HepG2 (cell line): ENCODE results near the gene AJM1. TPM values are rescaled to one million over a fixed set of nuclear protein-coding genes. Genes with fewer than 3 reads are reported as not detected.

Experiments
- ELF3 ChIP-seq: IDR thresholded peaks from 2 replicates; pipeline ENCODE4 v1.6.1; 2016; ENCODE audit warnings: missing genetic modification reagents, missing compliant biosample characterization
- JDP2 ChIP-seq: sonication (generic); formaldehyde crosslinking; IDR thresholded peaks from 2 replicates; pipeline ENCODE4 v1.8.1; 2022; ENCODE audit warnings: missing genetic modification reagents, borderline replicate concordance
- KDM6A ChIP-seq: IDR thresholded peaks from 2 replicates; pipeline ENCODE4 v1.6.1; 2016; ENCODE audit warnings: low read depth
- NBN ChIP-seq: fragments of 450-650 bp; conservative IDR thresholded peaks from 2 replicates; pipeline ENCODE4 v1.6.1; 2017
- NCOA5 ChIP-seq: sonication (generic); formaldehyde crosslinking; IDR thresholded peaks from 2 replicates; pipeline ENCODE4 v1.4.0; 2020; ENCODE audit warnings: missing genetic modification reagents
- NR2F2 ChIP-seq: IDR thresholded peaks from 2 replicates; pipeline ENCODE4 v1.6.1; 2012; ENCODE audit warnings: low read depth, inconsistent platforms, borderline replicate concordance
- PPARG ChIP-seq: conservative IDR thresholded peaks from 2 replicates; pipeline ENCODE4 v1.6.1; 2016; ENCODE audit warnings: missing biosample characterization, missing genetic modification reagents
- SALL2 ChIP-seq: sonication (generic); formaldehyde crosslinking; IDR thresholded peaks from 2 replicates; pipeline ENCODE4 v1.8.1; 2023; ENCODE audit warnings: mild to moderate bottlenecking, missing genetic modification reagents, inconsistent platforms
- TOPORS ChIP-seq: sonication (generic); formaldehyde crosslinking; IDR thresholded peaks from 2 replicates; pipeline ENCODE4 v1.8.0; 2023; ENCODE audit warnings: mild to moderate bottlenecking, missing genetic modification reagents
- ZBTB3 ChIP-seq: sonication (generic); formaldehyde crosslinking; IDR thresholded peaks from 2 replicates; pipeline ENCODE4 v1.4.0; 2020; ENCODE audit warnings: low read depth, mild to moderate bottlenecking, moderate library complexity, missing genetic modification reagents, borderline replicate concordance
- ZFAT ChIP-seq: sonication (generic); formaldehyde crosslinking; conservative IDR thresholded peaks from 2 replicates; pipeline ENCODE4 v1.8.1; 2023; ENCODE audit warnings: missing genetic modification reagents, inconsistent platforms
- ZFP82 ChIP-seq: sonication (generic); formaldehyde crosslinking; IDR thresholded peaks from 2 replicates; pipeline ENCODE4 v1.5.1; 2020; ENCODE audit warnings: mild to moderate bottlenecking, missing genetic modification reagents, borderline replicate concordance
- ZNF296 ChIP-seq: sonication (generic); formaldehyde crosslinking; conservative IDR thresholded peaks from 2 replicates; pipeline ENCODE4 v1.5.0; 2020; ENCODE audit warnings: mild to moderate bottlenecking, missing genetic modification reagents
- ZNF44 ChIP-seq: sonication (generic); formaldehyde crosslinking; IDR thresholded peaks from 2 replicates; pipeline ENCODE4 v1.5.1; 2020; ENCODE audit warnings: mild to moderate bottlenecking, missing genetic modification reagents
- ZNF615 ChIP-seq: sonication (generic); formaldehyde crosslinking; IDR thresholded peaks from 2 replicates; pipeline ENCODE4 v1.5.0; 2020; ENCODE audit warnings: mild to moderate bottlenecking, missing genetic modification reagents, borderline replicate concordance
- ZNF709 ChIP-seq: sonication (generic); formaldehyde crosslinking; IDR thresholded peaks from 2 replicates; pipeline ENCODE4 v1.5.0; 2020; ENCODE audit warnings: mild to moderate bottlenecking, missing genetic modification reagents
- ZNF816 ChIP-seq: sonication (generic); formaldehyde crosslinking; IDR thresholded peaks from 2 replicates; pipeline ENCODE4 v1.8.0; 2022; ENCODE audit warnings: missing genetic modification reagents, mild to moderate bottlenecking, borderline replicate concordance
- ZNF850 ChIP-seq: sonication (generic); formaldehyde crosslinking; conservative IDR thresholded peaks from 2 replicates; pipeline ENCODE4 v1.9.0; 2021; ENCODE audit warnings: mild to moderate bottlenecking, missing genetic modification reagents
- polyA plus RNA-seq, 8 experiments: library from polyadenylated mRNA; depleted of rRNA in 3 of 8; stranded (reverse) in 7 of 8; unstranded in 1 of 8; fragments of >200 nt; fragmentation: Illumina TruSeq in 4 of 8; extraction: Trizol in 4 of 8; gene quantifications; 2 replicates each; pipeline versions ENCODE4 v1.2.1 to v1.2.3, GENCODE V29; 2011 to 2016; ENCODE audit warnings: low read depth in 4 of 8, missing spikeins in 1 of 8, mixed read lengths in 1 of 8; ENCODE audit not compliant: insufficient read depth in 1 of 8
- total RNA-seq, 5 experiments: library from RNA; depleted of rRNA; stranded (reverse); fragments of >200 nt; fragmentation: Illumina TruSeq; extraction: Trizol; gene quantifications; 2 replicates each; pipeline ENCODE4 v1.2.3, GENCODE V29; 2016; ENCODE audit warnings: low read depth in 1 of 5
- TF ChIP-seq, protein P1 (sequence below): sonication (generic); formaldehyde crosslinking; IDR thresholded peaks from 2 replicates; pipeline ENCODE4 v1.9.0; 2021; ENCODE audit warnings: missing genetic modification reagents, mild to moderate bottlenecking, borderline replicate concordance
- TF ChIP-seq, protein P2 (sequence below): sonication (generic); formaldehyde crosslinking; IDR thresholded peaks from 2 replicates; pipeline ENCODE4 v1.5.0; 2020; ENCODE audit warnings: mild to moderate bottlenecking, missing genetic modification reagents
- TF ChIP-seq, protein P3 (sequence below): sonication (generic); formaldehyde crosslinking; IDR thresholded peaks from 2 replicates; pipeline ENCODE4 v1.4.0; 2020; ENCODE audit warnings: missing genetic modification reagents
- TF ChIP-seq, protein P4 (sequence below): sonication (generic); formaldehyde crosslinking; IDR thresholded peaks from 2 replicates; pipeline ENCODE4 v1.5.0; 2020; ENCODE audit warnings: missing genetic modification reagents

Gene AJM1
- total and polyA plus RNA-seq, 2 of the 13 experiments (the other 11 are each of a cell fraction or from before 2014, with no cell fraction given), result 1.1 to 1.2 TPM

DNA sequence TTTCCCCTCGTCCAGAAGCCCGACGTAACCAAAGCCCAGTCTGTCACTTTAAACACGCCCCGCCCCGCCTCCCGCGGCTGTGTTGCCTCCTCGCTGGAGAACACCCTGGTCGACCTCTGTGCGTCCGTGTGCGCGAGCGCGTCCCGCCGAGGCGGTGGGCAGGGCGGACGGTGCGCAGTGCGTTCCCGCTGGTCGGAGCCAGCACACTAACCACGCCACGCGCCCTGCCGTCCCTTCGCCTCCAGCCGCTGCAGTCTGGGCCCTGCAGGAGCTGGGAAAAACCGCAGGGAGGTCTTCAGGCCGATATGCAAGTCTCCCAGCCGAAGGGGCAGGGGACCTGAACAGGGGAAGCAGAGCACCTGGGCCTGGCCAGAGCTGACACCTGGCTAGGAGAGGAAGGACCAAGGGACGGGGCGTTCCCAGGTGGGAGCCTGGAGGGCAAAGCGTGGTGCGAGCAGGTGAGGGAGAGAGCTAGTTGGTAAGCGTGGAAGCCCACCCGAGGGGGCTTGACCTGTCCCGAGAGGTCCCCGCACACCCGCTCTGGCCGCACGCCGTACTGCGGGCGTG, 5.6 kb downstream of the AJM1 start (continued):
- TF ChIP-seq, protein P1, sequence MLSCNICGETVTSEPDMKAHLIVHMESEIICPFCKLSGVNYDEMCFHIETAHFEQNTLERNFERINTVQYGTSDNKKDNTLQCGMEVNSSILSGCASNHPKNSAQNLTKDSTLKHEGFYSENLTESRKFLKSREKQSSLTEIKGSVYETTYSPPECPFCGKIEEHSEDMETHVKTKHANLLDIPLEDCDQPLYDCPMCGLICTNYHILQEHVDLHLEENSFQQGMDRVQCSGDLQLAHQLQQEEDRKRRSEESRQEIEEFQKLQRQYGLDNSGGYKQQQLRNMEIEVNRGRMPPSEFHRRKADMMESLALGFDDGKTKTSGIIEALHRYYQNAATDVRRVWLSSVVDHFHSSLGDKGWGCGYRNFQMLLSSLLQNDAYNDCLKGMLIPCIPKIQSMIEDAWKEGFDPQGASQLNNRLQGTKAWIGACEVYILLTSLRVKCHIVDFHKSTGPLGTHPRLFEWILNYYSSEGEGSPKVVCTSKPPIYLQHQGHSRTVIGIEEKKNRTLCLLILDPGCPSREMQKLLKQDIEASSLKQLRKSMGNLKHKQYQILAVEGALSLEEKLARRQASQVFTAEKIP, result no peak
- no peak for TF ChIP-seq NBN
- TF ChIP-seq, protein P2, sequence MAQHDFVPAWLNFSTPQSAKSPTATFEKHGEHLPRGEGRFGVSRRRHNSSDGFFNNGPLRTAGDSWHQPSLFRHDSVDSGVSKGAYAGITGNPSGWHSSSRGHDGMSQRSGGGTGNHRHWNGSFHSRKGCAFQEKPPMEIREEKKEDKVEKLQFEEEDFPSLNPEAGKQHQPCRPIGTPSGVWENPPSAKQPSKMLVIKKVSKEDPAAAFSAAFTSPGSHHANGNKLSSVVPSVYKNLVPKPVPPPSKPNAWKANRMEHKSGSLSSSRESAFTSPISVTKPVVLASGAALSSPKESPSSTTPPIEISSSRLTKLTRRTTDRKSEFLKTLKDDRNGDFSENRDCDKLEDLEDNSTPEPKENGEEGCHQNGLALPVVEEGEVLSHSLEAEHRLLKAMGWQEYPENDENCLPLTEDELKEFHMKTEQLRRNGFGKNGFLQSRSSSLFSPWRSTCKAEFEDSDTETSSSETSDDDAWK, result no peak
- TF ChIP-seq KDM6A, result no peak
- peak; percentile 45; the same call in 1 of the 2 replicates for TF ChIP-seq JDP2 (CRISPR knock-in tag)
- TF ChIP-seq TOPORS (CRISPR knock-in tag), result peak; percentile 28; the same call in 1 of the 2 replicates
- no peak for TF ChIP-seq NR2F2
- TF ChIP-seq, protein P3, sequence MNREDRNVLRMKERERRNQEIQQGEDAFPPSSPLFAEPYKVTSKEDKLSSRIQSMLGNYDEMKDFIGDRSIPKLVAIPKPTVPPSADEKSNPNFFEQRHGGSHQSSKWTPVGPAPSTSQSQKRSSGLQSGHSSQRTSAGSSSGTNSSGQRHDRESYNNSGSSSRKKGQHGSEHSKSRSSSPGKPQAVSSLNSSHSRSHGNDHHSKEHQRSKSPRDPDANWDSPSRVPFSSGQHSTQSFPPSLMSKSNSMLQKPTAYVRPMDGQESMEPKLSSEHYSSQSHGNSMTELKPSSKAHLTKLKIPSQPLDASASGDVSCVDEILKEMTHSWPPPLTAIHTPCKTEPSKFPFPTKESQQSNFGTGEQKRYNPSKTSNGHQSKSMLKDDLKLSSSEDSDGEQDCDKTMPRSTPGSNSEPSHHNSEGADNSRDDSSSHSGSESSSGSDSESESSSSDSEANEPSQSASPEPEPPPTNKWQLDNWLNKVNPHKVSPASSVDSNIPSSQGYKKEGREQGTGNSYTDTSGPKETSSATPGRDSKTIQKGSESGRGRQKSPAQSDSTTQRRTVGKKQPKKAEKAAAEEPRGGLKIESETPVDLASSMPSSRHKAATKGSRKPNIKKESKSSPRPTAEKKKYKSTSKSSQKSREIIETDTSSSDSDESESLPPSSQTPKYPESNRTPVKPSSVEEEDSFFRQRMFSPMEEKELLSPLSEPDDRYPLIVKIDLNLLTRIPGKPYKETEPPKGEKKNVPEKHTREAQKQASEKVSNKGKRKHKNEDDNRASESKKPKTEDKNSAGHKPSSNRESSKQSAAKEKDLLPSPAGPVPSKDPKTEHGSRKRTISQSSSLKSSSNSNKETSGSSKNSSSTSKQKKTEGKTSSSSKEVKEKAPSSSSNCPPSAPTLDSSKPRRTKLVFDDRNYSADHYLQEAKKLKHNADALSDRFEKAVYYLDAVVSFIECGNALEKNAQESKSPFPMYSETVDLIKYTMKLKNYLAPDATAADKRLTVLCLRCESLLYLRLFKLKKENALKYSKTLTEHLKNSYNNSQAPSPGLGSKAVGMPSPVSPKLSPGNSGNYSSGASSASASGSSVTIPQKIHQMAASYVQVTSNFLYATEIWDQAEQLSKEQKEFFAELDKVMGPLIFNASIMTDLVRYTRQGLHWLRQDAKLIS (CRISPR knock-in tag), result peak; percentile 95
- TF ChIP-seq ZNF615 (CRISPR knock-in tag), result no peak
- 0 out of 2 replicates have a peak, but pooled peaks have one; percentile 28 for TF ChIP-seq ZBTB3
- TF ChIP-seq ZNF709 (CRISPR knock-in tag), result no peak; the same call in 1 of the 2 replicates
- 0 out of 2 replicates have a peak, but pooled peaks have one; percentile 50 for TF ChIP-seq ZNF296 (CRISPR knock-in tag)
- TF ChIP-seq ZNF44 (CRISPR knock-in tag), result peak; percentile 82; the same call in 1 of the 2 replicates
- no peak for TF ChIP-seq ZFP82 (CRISPR knock-in tag)
- TF ChIP-seq ZNF816 (CRISPR knock-in tag), result no peak
- TF ChIP-seq SALL2 (CRISPR knock-in tag), result peak; percentile 75
- TF ChIP-seq ELF3 (CRISPR knock-in tag), result no peak; the same call in 1 of the 2 replicates
- TF ChIP-seq ZFAT (CRISPR knock-in tag), result no peak
- TF ChIP-seq NCOA5 (CRISPR knock-in tag), result no peak
- TF ChIP-seq, protein P4, sequence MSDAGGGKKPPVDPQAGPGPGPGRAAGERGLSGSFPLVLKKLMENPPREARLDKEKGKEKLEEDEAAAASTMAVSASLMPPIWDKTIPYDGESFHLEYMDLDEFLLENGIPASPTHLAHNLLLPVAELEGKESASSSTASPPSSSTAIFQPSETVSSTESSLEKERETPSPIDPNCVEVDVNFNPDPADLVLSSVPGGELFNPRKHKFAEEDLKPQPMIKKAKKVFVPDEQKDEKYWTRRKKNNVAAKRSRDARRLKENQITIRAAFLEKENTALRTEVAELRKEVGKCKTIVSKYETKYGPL (CRISPR knock-in tag), result no peak
- no peak for TF ChIP-seq ZNF850 (CRISPR knock-in tag)
- no peak for TF ChIP-seq PPARG (CRISPR knock-in tag)
